Colonic mucosa (tissue), 4 donors: ENCODE measurements around the gene ANKRD11. TPM values are rescaled to one million over a fixed set of nuclear protein-coding genes. Genes with fewer than 3 reads are reported as not detected.

Experiments used
- DNase-seq: peaks from one replicate; pipeline ENCODE4 v3.0.0-alpha.2; 2020
- H3K27ac ChIP-seq: fragments of 200-600 bp; one replicate; pipeline ENCODE4 v1.8.0; 2021
- H3K27me3 ChIP-seq: fragments of 200-600 bp; one replicate; pipeline ENCODE4 v1.8.0; 2021
- H3K36me3 ChIP-seq: fragments of 200-600 bp; one replicate; pipeline ENCODE4 v1.8.0; 2021
- H3K4me1 ChIP-seq: fragments of 200-600 bp; one replicate; pipeline ENCODE4 v1.8.0; 2021; ENCODE audit warnings: mild to moderate bottlenecking
- H3K4me3 ChIP-seq: fragments of 200-600 bp; one replicate; pipeline ENCODE4 v1.8.0; 2021
- H3K9ac ChIP-seq, 2 donors: one replicate each; pipeline ENCODE4 v1.7.0; 2013; ENCODE audit warnings: control low read depth in 2 of 2, low read depth in 2 of 2, low read length in 2 of 2
- H3K9me3 ChIP-seq: fragments of 200-600 bp; one replicate; pipeline ENCODE4 v1.8.0; 2021
- intact Hi-C: fragments of 100-400 bp; cut with DNase I; formaldehyde crosslinking; loops from one replicate; pipeline ENCODE4 v1.14.1; 2022
- total RNA-seq, 2 donors: library from RNA; stranded (reverse); fragmentation: NEBNext Ultra II Directional in 1 of 2; extraction: Animal tissue kit (Norgen Biotek cat#: 25700) in 1 of 2; gene quantifications; one replicate each; pipeline ENCODE4 v1.2.1, GENCODE V29; 2021
- TF ChIP-seq, protein P1 (sequence below): fragments of 200-600 bp; IDR thresholded peaks from one replicate; pipeline ENCODE4 v1.8.0; 2022; ENCODE audit warnings: antibody characterized with exemption, mild to moderate bottlenecking
- donor health status: healthy.
- donor health status: DM: no; HTN: no; CAD: no.
- donor health status: DM: no; HTN: no; CAD: no.

ANKRD11 gene
- total RNA-seq, 2 donors from 2014 or later = 69.4 to 129 TPM

DNA sequence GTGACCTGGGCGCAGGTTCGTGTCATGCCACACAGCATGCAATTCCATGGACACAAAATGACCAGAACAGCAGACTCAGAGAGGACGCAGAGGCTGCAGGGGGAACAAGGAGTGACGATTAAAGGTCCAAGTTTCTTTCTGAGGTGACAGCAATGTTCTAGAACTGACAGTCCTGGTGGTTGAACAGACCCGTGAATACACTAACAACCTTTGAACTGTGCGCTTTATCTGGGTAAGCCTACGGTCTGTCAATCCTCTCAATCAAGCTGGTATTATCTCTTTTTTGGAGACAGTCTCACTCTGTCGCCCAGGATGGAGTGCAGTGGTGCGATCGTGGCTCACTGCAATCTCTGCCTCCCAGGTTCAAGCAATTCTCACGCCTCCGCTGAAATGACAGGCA lies 138.7 kb downstream of the ANKRD11 start:
- Histone ChIP-seq H3K36me3 (no peaks in the 10 kb centered on the region), H3K27ac (no peak overlapping the region), H3K27me3 (no peaks in the 10 kb centered on the region), H3K4me1 (peaks cover 23% of the 10 kb centered on the region), H3K9me3 (no peaks in the 10 kb centered on the region), H3K4me3 (no peak overlapping the region), H3K9ac (no peak overlapping the region)
- TF ChIP-seq, protein P1, sequence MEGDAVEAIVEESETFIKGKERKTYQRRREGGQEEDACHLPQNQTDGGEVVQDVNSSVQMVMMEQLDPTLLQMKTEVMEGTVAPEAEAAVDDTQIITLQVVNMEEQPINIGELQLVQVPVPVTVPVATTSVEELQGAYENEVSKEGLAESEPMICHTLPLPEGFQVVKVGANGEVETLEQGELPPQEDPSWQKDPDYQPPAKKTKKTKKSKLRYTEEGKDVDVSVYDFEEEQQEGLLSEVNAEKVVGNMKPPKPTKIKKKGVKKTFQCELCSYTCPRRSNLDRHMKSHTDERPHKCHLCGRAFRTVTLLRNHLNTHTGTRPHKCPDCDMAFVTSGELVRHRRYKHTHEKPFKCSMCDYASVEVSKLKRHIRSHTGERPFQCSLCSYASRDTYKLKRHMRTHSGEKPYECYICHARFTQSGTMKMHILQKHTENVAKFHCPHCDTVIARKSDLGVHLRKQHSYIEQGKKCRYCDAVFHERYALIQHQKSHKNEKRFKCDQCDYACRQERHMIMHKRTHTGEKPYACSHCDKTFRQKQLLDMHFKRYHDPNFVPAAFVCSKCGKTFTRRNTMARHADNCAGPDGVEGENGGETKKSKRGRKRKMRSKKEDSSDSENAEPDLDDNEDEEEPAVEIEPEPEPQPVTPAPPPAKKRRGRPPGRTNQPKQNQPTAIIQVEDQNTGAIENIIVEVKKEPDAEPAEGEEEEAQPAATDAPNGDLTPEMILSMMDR = no peak
- DNase-seq = no peak
- intact Hi-C loops = no loop called here

DNA sequence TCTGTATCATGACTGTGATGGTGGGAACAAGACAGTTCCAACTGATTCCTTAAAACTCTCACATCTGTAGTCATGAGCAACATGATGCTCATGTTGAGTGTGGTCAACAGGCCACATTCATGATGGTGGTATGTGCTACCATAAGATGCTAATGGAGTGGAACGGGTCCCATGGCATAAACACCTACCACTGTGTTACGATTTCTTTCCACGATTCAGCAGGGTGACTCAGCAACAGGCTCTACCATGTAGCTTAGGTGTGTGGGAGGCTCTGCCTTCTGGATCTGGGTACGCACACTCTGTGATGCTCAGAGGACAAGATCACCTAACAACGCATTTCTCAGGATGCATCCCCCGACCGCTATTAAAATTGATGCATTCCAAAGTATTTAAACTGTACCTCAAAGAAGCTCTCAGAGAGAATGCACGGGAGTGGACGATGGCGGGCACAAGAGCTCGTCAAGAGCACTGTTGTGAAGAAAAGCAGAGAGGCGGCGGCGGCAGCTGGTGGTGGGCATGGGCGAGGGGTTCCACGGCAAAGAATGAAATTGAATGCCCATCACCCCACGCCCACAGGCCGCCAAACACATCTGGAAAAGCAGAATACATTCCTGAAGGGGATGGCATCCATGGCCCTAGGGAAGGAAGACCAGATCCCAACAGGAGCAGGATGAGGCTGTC lies 139.5 kb downstream of the ANKRD11 start:
- peaks cover 23% of the 10 kb centered on the region for H3K4me1 ChIP-seq
- TF ChIP-seq, protein P1 = no peak
- no peaks in the 10 kb centered on the region for H3K27me3 ChIP-seq
- H3K27ac ChIP-seq = no peak overlapping the region
- H3K9me3 ChIP-seq = no peaks in the 10 kb centered on the region
- H3K36me3 ChIP-seq = no peaks in the 10 kb centered on the region
- no peak overlapping the region for H3K4me3 ChIP-seq
- DNase-seq = no peak
- H3K9ac ChIP-seq = no peak overlapping the region
- intact Hi-C loops = no loop called here

DNA sequence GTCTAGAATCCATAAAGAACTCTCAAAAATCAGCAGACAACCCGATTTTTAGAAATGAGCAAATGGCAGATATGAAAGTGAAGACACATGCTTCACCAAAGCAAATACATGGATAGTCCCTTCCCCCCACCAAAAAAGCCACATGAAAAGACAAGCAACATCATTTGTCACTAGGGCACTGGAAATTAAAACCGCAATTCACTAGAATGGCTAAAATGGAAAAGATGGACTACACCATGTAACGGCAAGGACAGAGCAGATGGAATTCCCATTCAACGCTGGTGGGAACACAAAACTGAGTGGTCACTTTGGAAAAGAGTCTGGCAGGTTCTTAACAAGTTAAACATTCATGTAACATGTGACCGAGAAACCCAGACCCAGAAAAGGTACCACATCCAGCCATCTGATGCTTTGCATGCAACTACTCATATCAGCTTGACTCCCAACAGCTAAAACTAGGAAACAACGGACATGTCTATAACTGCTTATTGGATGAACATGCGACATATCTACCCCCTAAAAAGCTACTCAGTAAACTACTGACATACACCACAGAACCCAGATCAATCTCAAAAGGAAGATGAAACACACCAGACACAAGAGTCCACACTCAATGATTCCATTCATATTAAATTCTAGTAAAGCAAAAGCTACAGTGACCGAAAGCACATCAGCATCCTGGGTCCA lies 140.3 kb downstream of the ANKRD11 start:
- TF ChIP-seq, protein P1 = no peak
- Histone ChIP-seq H3K27ac (no peak overlapping the region), H3K4me3 (no peak overlapping the region), H3K36me3 (no peaks in the 10 kb centered on the region), H3K27me3 (no peaks in the 10 kb centered on the region), H3K9ac (no peak overlapping the region), H3K9me3 (no peaks in the 10 kb centered on the region), H3K4me1 (peaks cover 28% of the 10 kb centered on the region)
- no peak for DNase-seq
- intact Hi-C loops = no loop called here

DNA sequence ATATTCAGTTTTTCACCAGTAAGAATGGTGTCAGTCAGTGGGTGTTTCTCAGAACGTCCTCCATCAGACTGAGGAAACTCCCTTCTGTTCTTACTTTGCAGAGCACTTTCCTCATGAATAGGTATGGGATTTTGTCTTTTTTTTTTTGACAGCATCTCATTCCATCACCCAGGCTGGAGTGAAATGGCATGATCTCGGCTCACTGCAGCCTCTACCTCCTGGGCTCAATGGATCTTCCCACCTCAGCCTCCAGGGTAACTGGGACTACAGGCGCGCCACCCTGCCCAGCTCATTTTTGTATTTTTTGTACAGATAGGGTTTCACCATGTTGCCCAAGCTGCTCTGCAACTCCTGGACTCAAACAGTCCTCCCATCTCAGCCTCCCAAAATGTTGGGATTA lies 142.6 kb downstream of the ANKRD11 start:
- Histone ChIP-seq H3K27ac (no peak overlapping the region), H3K9ac (no peak overlapping the region), H3K4me3 (no peak overlapping the region), H3K9me3 (no peaks in the 10 kb centered on the region), H3K27me3 (no peaks in the 10 kb centered on the region), H3K4me1 (peaks cover 21% of the 10 kb centered on the region), H3K36me3 (no peaks in the 10 kb centered on the region)
- DNase-seq = no peak
- TF ChIP-seq, protein P1 = no peak
- intact Hi-C loops = no loop called here

DNA sequence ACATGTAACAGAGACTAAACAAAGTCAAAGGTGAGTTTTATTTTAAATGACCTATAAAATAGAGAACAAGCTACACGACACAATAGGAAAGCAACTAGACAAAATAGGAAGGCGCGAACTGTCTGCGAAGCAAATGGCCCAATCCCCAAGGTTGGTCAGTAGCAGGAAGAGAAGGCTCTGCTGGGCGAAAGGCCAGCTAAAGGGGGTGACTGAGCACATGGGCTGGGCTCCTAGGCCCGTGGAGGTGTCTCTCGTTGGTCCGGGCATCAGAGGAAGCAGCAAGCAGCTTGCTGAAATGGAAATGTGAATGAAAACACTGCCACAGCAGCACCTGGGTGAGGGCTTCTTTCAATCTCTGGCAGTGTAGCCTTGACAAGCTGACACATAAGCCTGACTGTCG lies 143.5 kb downstream of the ANKRD11 start:
- DNase-seq = no peak
- peaks cover 17% of the 10 kb centered on the region for H3K4me1 ChIP-seq
- H3K27me3 ChIP-seq = no peaks in the 10 kb centered on the region
- TF ChIP-seq, protein P1 = no peak
- no peaks in the 10 kb centered on the region for H3K9me3 ChIP-seq
- no peak overlapping the region for H3K4me3 ChIP-seq
- no peaks in the 10 kb centered on the region for H3K36me3 ChIP-seq
- intact Hi-C loops = no loop called here
- H3K27ac ChIP-seq = no peak overlapping the region
- H3K9ac ChIP-seq = no peak overlapping the region
